ENCODE measurements around the gene HS3ST3B1. TPM values are rescaled to one million over a fixed set of nuclear protein-coding genes. Genes with fewer than 3 reads are reported as not detected.

Gene HS3ST3B1
- total and polyA plus RNA-seq, 2 experiments from 2014 or later, result 8.1 to 17.7 TPM

DNA sequence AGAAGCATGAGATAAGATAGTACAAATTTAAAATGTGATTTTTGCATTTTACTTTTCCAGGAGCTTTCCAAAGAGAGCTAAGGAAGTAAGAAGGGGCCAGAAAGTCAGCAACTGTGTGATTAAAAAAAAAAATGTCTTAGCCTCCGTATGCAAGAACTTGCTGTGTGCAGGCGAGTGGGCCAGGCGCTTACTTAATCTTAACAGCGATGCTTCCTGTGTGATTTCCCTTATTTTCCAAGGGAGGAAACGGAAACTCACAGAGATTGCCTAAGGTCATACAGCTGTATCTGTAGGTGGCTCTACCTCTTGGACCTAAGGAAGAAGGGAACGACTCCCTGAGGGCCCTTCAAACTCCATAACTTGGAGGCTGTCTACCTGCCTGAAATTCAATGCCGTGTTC, 11.1 kb downstream of the HS3ST3B1 start:
- no peak overlapping the region for H2AFZ ChIP-seq

More for the DNA sequence above, 11.1 kb downstream of the HS3ST3B1 start:
- Mint-ChIP-seq H3K36me3 (ENCODE audit: low read depth) (peaks cover 18% of the 10 kb centered on the region), H3K27me3 (ENCODE audit: insufficient read depth, low read depth, poor library complexity) (peaks cover 7% of the 10 kb centered on the region), H3K4me3 (no peak overlapping the region), H3K9me3 (peaks cover 5% of the 10 kb centered on the region; the same call in 2 of the 3 replicates), H3K27ac (no peak overlapping the region), H3K4me1 (peaks cover 64% of the 10 kb centered on the region)
- Histone ChIP-seq H3K36me3 (ENCODE audit: insufficient read depth) (no peaks in the 10 kb centered on the region), H3K9me2 (ENCODE audit: insufficient read depth) (no peaks in the 10 kb centered on the region), H3K27me3 (ENCODE audit: insufficient read depth) (no peaks in the 10 kb centered on the region), H3K4me3 (no peak overlapping the region), H3K27ac (ENCODE audit: low read depth) (no peak overlapping the region), H3F3A (replicated peaks; ENCODE audit: low read depth) (peaks cover 4% of the 10 kb centered on the region; the same call in 1 of the 2 replicates), H3K4me2 (peak overlapping the region; percentile 93; the same call in 1 of the 2 replicates), H3K79me2 (replicated peaks; ENCODE audit: insufficient read depth) (peaks cover 43% of the 10 kb centered on the region), H3K4me1 (ENCODE audit: insufficient read depth) (peaks cover 60% of the 10 kb centered on the region), H4K20me1 (replicated peaks; ENCODE audit: insufficient read depth) (no peaks in the 10 kb centered on the region)
- ATAC-seq (no peak), DNase-seq (ENCODE audit: low spot score) (no peak)
- TF ChIP-seq, protein P1, sequence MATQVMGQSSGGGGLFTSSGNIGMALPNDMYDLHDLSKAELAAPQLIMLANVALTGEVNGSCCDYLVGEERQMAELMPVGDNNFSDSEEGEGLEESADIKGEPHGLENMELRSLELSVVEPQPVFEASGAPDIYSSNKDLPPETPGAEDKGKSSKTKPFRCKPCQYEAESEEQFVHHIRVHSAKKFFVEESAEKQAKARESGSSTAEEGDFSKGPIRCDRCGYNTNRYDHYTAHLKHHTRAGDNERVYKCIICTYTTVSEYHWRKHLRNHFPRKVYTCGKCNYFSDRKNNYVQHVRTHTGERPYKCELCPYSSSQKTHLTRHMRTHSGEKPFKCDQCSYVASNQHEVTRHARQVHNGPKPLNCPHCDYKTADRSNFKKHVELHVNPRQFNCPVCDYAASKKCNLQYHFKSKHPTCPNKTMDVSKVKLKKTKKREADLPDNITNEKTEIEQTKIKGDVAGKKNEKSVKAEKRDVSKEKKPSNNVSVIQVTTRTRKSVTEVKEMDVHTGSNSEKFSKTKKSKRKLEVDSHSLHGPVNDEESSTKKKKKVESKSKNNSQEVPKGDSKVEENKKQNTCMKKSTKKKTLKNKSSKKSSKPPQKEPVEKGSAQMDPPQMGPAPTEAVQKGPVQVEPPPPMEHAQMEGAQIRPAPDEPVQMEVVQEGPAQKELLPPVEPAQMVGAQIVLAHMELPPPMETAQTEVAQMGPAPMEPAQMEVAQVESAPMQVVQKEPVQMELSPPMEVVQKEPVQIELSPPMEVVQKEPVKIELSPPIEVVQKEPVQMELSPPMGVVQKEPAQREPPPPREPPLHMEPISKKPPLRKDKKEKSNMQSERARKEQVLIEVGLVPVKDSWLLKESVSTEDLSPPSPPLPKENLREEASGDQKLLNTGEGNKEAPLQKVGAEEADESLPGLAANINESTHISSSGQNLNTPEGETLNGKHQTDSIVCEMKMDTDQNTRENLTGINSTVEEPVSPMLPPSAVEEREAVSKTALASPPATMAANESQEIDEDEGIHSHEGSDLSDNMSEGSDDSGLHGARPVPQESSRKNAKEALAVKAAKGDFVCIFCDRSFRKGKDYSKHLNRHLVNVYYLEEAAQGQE (IDR thresholded peaks at IDR 0.05; ENCODE audit: unreplicated experiment), result no peak
- TF ChIP-seq NANOG (IDR thresholded peaks at IDR 0.05; ENCODE audit: borderline replicate concordance), result no peak
- TF ChIP-seq, protein P2, sequence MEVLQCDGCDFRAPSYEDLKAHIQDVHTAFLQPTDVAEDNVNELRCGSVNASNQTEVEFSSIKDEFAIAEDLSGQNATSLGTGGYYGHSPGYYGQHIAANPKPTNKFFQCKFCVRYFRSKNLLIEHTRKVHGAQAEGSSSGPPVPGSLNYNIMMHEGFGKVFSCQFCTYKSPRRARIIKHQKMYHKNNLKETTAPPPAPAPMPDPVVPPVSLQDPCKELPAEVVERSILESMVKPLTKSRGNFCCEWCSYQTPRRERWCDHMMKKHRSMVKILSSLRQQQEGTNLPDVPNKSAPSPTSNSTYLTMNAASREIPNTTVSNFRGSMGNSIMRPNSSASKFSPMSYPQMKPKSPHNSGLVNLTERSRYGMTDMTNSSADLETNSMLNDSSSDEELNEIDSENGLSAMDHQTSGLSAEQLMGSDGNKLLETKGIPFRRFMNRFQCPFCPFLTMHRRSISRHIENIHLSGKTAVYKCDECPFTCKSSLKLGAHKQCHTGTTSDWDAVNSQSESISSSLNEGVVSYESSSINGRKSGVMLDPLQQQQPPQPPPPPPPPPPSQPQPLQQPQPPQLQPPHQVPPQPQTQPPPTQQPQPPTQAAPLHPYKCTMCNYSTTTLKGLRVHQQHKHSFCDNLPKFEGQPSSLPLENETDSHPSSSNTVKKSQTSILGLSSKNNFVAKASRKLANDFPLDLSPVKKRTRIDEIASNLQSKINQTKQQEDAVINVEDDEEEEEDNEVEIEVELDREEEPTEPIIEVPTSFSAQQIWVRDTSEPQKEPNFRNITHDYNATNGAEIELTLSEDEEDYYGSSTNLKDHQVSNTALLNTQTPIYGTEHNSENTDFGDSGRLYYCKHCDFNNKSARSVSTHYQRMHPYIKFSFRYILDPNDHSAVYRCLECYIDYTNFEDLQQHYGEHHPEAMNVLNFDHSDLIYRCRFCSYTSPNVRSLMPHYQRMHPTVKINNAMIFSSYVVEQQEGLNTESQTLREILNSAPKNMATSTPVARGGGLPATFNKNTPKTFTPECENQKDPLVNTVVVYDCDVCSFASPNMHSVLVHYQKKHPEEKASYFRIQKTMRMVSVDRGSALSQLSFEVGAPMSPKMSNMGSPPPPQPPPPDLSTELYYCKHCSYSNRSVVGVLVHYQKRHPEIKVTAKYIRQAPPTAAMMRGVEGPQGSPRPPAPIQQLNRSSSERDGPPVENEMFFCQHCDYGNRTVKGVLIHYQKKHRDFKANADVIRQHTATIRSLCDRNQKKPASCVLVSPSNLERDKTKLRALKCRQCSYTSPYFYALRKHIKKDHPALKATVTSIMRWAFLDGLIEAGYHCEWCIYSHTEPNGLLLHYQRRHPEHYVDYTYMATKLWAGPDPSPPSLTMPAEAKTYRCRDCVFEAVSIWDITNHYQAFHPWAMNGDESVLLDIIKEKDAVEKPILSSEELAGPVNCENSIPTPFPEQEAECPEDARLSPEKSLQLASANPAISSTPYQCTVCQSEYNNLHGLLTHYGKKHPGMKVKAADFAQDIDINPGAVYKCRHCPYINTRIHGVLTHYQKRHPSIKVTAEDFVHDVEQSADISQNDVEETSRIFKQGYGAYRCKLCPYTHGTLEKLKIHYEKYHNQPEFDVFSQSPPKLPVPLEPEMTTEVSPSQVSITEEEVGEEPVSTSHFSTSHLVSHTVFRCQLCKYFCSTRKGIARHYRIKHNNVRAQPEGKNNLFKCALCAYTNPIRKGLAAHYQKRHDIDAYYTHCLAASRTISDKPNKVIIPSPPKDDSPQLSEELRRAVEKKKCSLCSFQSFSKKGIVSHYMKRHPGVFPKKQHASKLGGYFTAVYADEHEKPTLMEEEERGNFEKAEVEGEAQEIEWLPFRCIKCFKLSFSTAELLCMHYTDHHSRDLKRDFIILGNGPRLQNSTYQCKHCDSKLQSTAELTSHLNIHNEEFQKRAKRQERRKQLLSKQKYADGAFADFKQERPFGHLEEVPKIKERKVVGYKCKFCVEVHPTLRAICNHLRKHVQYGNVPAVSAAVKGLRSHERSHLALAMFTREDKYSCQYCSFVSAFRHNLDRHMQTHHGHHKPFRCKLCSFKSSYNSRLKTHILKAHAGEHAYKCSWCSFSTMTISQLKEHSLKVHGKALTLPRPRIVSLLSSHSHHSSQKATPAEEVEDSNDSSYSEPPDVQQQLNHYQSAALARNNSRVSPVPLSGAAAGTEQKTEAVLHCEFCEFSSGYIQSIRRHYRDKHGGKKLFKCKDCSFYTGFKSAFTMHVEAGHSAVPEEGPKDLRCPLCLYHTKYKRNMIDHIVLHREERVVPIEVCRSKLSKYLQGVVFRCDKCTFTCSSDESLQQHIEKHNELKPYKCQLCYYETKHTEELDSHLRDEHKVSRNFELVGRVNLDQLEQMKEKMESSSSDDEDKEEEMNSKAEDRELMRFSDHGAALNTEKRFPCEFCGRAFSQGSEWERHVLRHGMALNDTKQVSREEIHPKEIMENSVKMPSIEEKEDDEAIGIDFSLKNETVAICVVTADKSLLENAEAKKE (CRISPR knock-in tag; IDR thresholded peaks at IDR 0.05), result no peak
- no peak for TF ChIP-seq JUNB (IDR thresholded peaks at IDR 0.05; ENCODE audit: unreplicated experiment)
- no peak for TF ChIP-seq EZH2phosphoT487 (IDR thresholded peaks at IDR 0.05; ENCODE audit: unreplicated experiment)
- TF ChIP-seq, protein P3, sequence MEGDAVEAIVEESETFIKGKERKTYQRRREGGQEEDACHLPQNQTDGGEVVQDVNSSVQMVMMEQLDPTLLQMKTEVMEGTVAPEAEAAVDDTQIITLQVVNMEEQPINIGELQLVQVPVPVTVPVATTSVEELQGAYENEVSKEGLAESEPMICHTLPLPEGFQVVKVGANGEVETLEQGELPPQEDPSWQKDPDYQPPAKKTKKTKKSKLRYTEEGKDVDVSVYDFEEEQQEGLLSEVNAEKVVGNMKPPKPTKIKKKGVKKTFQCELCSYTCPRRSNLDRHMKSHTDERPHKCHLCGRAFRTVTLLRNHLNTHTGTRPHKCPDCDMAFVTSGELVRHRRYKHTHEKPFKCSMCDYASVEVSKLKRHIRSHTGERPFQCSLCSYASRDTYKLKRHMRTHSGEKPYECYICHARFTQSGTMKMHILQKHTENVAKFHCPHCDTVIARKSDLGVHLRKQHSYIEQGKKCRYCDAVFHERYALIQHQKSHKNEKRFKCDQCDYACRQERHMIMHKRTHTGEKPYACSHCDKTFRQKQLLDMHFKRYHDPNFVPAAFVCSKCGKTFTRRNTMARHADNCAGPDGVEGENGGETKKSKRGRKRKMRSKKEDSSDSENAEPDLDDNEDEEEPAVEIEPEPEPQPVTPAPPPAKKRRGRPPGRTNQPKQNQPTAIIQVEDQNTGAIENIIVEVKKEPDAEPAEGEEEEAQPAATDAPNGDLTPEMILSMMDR (conservative IDR thresholded peaks at IDR 0.05; ENCODE audit: low read depth in 2 of 2), result no peak
- TF ChIP-seq EZH2 (IDR thresholded peaks at IDR 0.05; ENCODE audit: low read depth, unreplicated experiment), result no peak
- no peak for TF ChIP-seq POLR2AphosphoS5 (IDR thresholded peaks at IDR 0.05; ENCODE audit: low read depth)
- TF ChIP-seq ZNF114 (CRISPR knock-in tag; IDR thresholded peaks at IDR 0.05), result no peak
- no peak for TF ChIP-seq STAT1 (IDR thresholded peaks at IDR 0.05; ENCODE audit: unreplicated experiment)
- no peak for TF ChIP-seq CREB1 (CRISPR knock-in tag; IDR thresholded peaks at IDR 0.05; ENCODE audit: low read depth)
- TF ChIP-seq, protein P4, sequence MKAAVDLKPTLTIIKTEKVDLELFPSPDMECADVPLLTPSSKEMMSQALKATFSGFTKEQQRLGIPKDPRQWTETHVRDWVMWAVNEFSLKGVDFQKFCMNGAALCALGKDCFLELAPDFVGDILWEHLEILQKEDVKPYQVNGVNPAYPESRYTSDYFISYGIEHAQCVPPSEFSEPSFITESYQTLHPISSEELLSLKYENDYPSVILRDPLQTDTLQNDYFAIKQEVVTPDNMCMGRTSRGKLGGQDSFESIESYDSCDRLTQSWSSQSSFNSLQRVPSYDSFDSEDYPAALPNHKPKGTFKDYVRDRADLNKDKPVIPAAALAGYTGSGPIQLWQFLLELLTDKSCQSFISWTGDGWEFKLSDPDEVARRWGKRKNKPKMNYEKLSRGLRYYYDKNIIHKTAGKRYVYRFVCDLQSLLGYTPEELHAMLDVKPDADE (IDR thresholded peaks at IDR 0.05), result no peak
- TF ChIP-seq ZNF331 (CRISPR knock-in tag; IDR thresholded peaks at IDR 0.05; ENCODE audit: low read depth), result no peak
